Keratinocyte (primary cell): ENCODE results near the gene HSPB1.

ENCODE experiments used
- CTCF ChIP-seq, 3 experiments: IDR thresholded peaks in 1 of 3; conservative IDR thresholded peaks in 1 of 3; optimal IDR thresholded peaks in 1 of 3; 2 replicates in 2 of 3; 3 replicates in 1 of 3; pipeline versions ENCODE3 to v1.5.1; 2011; ENCODE audit warnings: low read length in 3 of 3, mild to moderate bottlenecking in 3 of 3, moderate library complexity in 2 of 3, control low read depth in 1 of 3, inconsistent platforms in 1 of 3; ENCODE audit not compliant: insufficient read depth in 2 of 3; ENCODE audit errors: extremely low read depth in 1 of 3
- EZH2 ChIP-seq: IDR thresholded peaks from one replicate; pipeline ENCODE4 v1.6.1; 2012; ENCODE audit warnings: inconsistent platforms, mild to moderate bottlenecking, low read length, moderate library complexity

- TF ChIP-seq CTCF (optimal IDR thresholded peaks at IDR 0.05 in 1 of 3, IDR thresholded peaks at IDR 0.05 in 1 of 3, conservative IDR thresholded peaks at IDR 0.05 in 1 of 3; ENCODE audit: extremely low read depth in 1 of 3, insufficient read depth in 2 of 3, low read length in 3 of 3) = no peak
- no peak for TF ChIP-seq EZH2
These were observed 48.9 kb downstream of the HSPB1 start for GRCh38 chr7:76351372-76351771.
